Fibroblast of villous mesenchyme (primary cell): ENCODE results near the gene ADARB1. TPM values are rescaled to one million over a fixed set of nuclear protein-coding genes. Genes with fewer than 3 reads are reported as not detected.

Experiments used
- DNase-seq: peaks from one replicate; pipeline ENCODE4 v3.0.0-alpha.2; 2010; ENCODE audit warnings: low read depth
- H3K4me3 ChIP-seq: 2 replicates; pipeline ENCODE4 v1.5.1; 2011; ENCODE audit warnings: low read depth, mild to moderate bottlenecking, low read length
- CTCF ChIP-seq: IDR thresholded peaks from 2 replicates; pipeline ENCODE4 v1.5.1; 2012; ENCODE audit warnings: low read depth, mild to moderate bottlenecking, low read length; ENCODE audit not compliant: insufficient read depth
- total RNA-seq: library from RNA; depleted of rRNA; stranded (reverse); fragments of >200 nt; gene quantifications from 2 replicates; pipeline ENCODE4 v1.2.3, GENCODE V29; 2012

The ADARB1 gene
- total RNA-seq, 1 donor = 16.4 TPM

GRCh38 chr21:45029948-45030681 is 44.3 kb upstream of the ADARB1 start:
- no peak for DNase-seq
- no peak for TF ChIP-seq CTCF
- no peak overlapping the region for H3K4me3 ChIP-seq

GRCh38 chr21:45030682-45031570 is 43.5 kb upstream of the ADARB1 start:
- peak; percentile 35 for DNase-seq
- TF ChIP-seq CTCF = no peak
- no peak overlapping the region for H3K4me3 ChIP-seq

- no peak for TF ChIP-seq CTCF
- no peak for DNase-seq
- no peak overlapping the region for H3K4me3 ChIP-seq
These were observed 42.7 kb upstream of the ADARB1 start for GRCh38 chr21:45031571-45032191.

DNA sequence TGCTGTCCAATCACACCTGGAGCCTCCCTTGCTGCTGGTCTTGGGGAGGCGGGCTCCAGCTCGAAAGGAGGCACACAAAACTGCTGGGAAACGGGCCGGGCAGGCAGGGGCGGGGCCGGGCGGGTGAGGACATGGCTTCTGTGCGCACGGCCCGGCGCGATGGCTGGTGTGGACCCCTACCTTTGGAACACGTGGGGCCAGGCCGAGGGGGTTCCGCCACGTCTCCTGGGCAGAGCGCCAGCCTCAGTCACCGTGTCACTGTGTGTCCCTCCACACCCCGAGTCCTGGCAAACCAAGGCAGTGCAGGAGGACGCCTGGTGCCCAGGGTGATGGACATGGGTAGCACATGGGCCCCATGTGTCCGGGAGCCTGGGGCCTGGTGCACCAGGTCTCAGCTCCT is 42.0 kb upstream of the ADARB1 start:
- no peak for TF ChIP-seq CTCF
- no peak overlapping the region for H3K4me3 ChIP-seq
- no peak for DNase-seq

DNA sequence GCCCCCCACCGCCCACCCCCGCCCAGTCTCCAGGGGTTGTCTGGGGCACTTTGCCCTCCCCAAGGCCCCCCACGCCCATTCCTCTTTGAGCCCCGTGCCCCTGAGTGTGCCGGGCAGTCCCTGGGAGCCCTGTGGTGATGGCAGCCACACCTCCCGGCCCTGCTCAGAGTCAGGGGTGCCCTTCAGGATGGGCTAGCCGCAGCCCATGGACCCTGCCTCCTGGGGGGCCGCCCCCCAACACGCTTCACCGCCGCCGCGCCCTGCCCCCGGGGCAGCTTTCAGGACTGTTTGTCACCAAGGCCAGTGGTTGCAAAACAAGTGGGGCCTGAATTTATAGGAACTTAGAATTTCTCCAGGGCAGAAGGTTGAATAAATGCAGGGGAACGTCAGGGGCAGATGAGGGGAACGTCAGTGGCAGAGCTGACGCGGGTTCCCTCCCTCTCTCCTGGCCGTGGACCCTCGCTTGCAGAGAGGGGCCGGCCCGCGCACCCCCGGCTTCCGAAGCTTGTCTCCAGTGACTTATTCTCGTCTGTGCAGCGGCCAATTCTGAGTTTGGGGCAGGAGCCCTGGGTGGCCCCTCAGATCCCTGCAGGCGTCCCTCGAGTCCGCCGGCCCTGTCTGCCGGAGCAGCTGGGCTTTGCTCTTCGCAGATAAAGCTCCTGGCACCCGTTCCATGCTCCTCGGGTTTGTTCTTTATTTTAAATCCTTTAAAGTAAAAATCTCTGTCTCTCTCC is 41.2 kb upstream of the ADARB1 start:
- DNase-seq = no peak
- no peak overlapping the region for H3K4me3 ChIP-seq
- no peak for TF ChIP-seq CTCF

DNA sequence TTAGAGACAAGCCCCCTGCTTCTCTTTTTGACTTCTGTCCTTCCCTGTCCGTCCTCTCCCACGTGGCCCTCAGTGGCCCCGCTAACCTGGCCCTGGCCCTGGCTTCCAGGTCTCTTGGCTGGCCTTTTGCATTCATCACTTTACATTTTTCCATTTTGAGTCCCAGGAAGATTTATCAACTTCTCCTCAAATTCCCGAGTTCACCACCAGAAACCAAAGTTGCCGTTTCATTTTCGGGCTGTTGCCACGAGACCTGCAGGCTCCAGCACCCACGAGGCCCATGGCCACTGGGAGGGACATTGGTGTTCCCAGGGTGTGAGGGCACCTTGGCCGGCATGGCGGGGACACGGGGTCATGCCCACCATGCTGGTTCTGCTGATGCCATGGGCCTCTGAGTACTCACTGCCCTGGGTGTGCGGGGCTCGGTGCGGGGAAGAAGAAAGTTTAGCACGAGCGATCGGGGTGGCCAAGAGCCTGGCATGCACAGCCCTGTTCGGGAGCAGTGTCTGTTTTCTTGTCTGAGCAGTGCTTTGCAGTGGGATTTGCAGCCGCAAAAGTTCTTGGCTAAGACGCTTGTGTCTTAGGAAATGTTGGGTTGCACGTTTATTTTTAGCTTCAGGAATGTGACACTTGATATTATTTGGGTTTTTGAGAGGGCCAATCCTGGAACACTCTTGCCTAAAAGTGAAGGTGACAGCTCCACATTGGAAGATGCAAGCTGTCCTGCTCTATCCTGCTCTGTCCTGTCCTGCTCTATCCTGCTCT is 40.4 kb upstream of the ADARB1 start:
- peak; percentile 83 for DNase-seq
- TF ChIP-seq CTCF = no peak

More for the DNA sequence above, 40.4 kb upstream of the ADARB1 start:
- no peak overlapping the region for H3K4me3 ChIP-seq
